Neural progenitor cell (in vitro differentiated cells): ENCODE measurements around the gene SNRPF.

Experiments
- EZH2 ChIP-seq: fragments of 200-600 bp; sonication (generic); IDR thresholded peaks from 2 replicates; pipeline ENCODE4 v1.6.1; 2017; ENCODE audit warnings: antibody characterized with exemption, mild to moderate bottlenecking, moderate library complexity
- TF ChIP-seq, protein P1 (sequence below): fragments of 200-600 bp; sonication (generic); IDR thresholded peaks from 2 replicates; pipeline ENCODE4 v1.5.1; 2017; ENCODE audit warnings: antibody characterized with exemption, mild to moderate bottlenecking

DNA sequence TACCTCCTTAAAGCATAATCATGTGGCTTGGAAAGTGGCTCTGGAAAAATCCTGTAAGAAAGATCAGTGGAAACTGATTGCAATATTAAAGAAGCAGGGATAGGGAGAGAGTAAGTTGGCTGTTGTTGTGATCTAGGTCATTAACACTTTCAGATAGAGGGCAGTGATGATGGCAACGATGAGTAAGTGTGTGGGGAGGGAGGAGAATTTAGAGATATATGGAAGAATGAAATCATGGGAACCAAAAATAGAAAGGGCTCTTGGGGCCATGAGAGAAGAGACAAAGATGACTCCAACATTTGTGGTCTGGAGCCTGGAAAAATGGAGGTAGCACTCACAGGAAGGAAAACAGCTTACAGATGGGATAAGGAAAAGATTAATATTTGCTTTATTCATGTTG lies 23.3 kb downstream of the SNRPF start:
- TF ChIP-seq, protein P1, sequence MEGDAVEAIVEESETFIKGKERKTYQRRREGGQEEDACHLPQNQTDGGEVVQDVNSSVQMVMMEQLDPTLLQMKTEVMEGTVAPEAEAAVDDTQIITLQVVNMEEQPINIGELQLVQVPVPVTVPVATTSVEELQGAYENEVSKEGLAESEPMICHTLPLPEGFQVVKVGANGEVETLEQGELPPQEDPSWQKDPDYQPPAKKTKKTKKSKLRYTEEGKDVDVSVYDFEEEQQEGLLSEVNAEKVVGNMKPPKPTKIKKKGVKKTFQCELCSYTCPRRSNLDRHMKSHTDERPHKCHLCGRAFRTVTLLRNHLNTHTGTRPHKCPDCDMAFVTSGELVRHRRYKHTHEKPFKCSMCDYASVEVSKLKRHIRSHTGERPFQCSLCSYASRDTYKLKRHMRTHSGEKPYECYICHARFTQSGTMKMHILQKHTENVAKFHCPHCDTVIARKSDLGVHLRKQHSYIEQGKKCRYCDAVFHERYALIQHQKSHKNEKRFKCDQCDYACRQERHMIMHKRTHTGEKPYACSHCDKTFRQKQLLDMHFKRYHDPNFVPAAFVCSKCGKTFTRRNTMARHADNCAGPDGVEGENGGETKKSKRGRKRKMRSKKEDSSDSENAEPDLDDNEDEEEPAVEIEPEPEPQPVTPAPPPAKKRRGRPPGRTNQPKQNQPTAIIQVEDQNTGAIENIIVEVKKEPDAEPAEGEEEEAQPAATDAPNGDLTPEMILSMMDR = no peak
- TF ChIP-seq EZH2 = no peak
